Ovary (tissue), 9 donors: ENCODE data around the gene ACSM6. TPM values are rescaled to one million over a fixed set of nuclear protein-coding genes. Genes with fewer than 3 reads are reported as not detected.
"Not testable (repeated sequence)": the region's sequence is repeated elsewhere in the genome, so short reads cannot be mapped to it uniquely, and the experiment has no call there.

ENCODE experiments used
- DNase-seq, 5 donors: peaks; one replicate each; pipeline ENCODE4 v3.0.0-alpha.2; 2019 to 2020
- H3K27ac ChIP-seq, 2 donors: fragments of 200-600 bp; one replicate each; pipeline versions ENCODE4 v1.5.1 to v1.8.0; 2019 to 2022
- H3K27me3 ChIP-seq: fragments of 200-600 bp; one replicate; pipeline ENCODE4 v1.8.0; 2022
- H3K36me3 ChIP-seq: fragments of 200-600 bp; sonication (generic); one replicate; pipeline ENCODE4 v1.5.1; 2019
- H3K4me1 ChIP-seq: one replicate; pipeline ENCODE4 v1.8.1; 2013; ENCODE audit warnings: mild to moderate bottlenecking, moderate library complexity; ENCODE audit not compliant: insufficient read depth
- H3K4me3 ChIP-seq: fragments of 200-600 bp; sonication (generic); one replicate; pipeline ENCODE4 v1.5.1; 2017
- H3K9me3 ChIP-seq, 2 donors: fragments of 200-600 bp in 1 of 2; sonication (generic) in 1 of 2; one replicate each; pipeline versions ENCODE4 v1.5.1 to v1.8.1; 2013 to 2019; ENCODE audit warnings: mild to moderate bottlenecking in 1 of 2, moderate library complexity in 1 of 2
- EP300 ChIP-seq: sonication (generic); formaldehyde crosslinking; IDR thresholded peaks from one replicate; pipeline ENCODE4 v1.6.1; 2017; ENCODE audit warnings: antibody characterized with exemption
- POLR2A ChIP-seq: fragments of 450-650 bp; IDR thresholded peaks from one replicate; pipeline ENCODE4 v1.6.1; 2017; ENCODE audit warnings: antibody characterized with exemption, mild to moderate bottlenecking, moderate library complexity
- WGBS, 3 donors: extraction: QIAGEN DNeasy Blood & Tissue Kit in 1 of 3; methylation state at CpG; one replicate each; pipeline versions ENCODE4 v1.1.5 to v1.1.7; 2013 to 2017; 5-methylcytosine and 5-hydroxymethylcytosine counted together
- intact Hi-C, 4 donors: fragments of 100-400 bp; cut with DNase I; formaldehyde crosslinking; loops; one replicate each; pipeline versions ENCODE4 v1.11.0 to v1.15.1; 2022 to 2023
- polyA plus RNA-seq, 2 donors: library from polyadenylated mRNA; stranded (reverse); fragments of 200-250 nt in 1 of 2; fragments of 350-450 nt in 1 of 2; fragmentation: Illumina TruSeq in 1 of 2; extraction: RNeasy Lipid Tissue Mini Kit (QIAGEN cat#74804) in 1 of 2; gene quantifications; one replicate each; pipeline ENCODE4 v1.2.3, GENCODE V29; 2013 to 2014
- total RNA-seq, 7 donors: library from RNA; depleted of rRNA in 2 of 7; stranded (reverse); fragments of >200 nt in 2 of 7; fragmentation: NEBNext Ultra II Directional in 3 of 7; extraction: Animal tissue kit (Norgen Biotek cat#: 25700) in 3 of 7; gene quantifications; one replicate each; pipeline versions ENCODE4 v1.1.0 to v1.2.4, GENCODE V29; 2016 to 2023
- TF ChIP-seq, protein P1 (sequence below), 3 donors: fragments of 450-650 bp in 2 of 3; fragments of 200-600 bp in 1 of 3; IDR thresholded peaks; one replicate each; pipeline versions ENCODE4 v1.5.1 to v1.8.0; 2016 to 2022; ENCODE audit warnings: antibody characterized with exemption in 3 of 3, mild to moderate bottlenecking in 1 of 3
- donor health status: DM: no; HTN: no; CAD: no; lungs with moderate emphysema.
- donor health status: DM: no; HTN: no; CAD: no.
- donor health status: Bipolar disorder and iron deficiency.
- donor health status: DM: yes; HTN: yes; CAD: no.
- donor health status: DM: no; HTN: no; CAD: no.
- donor health status: DM: yes; HTN: yes; CAD: no.

ACSM6 gene
- total and polyA plus RNA-seq, 9 donors: 0.13 TPM; not detected in 8

- 89 to 93% (median 91%) methylated on average over 3 of the region's 3 CpGs for WGBS, 3 donors
- Histone ChIP-seq H3K4me1 (no peaks in the 10 kb centered on the region), H3K36me3 (no peaks in the 10 kb centered on the region), H3K4me3 (no peak overlapping the region), H3K27me3 (no peaks in the 10 kb centered on the region), H3K9me3 (no peaks in the 10 kb centered on the region), H3K27ac (no peak overlapping the region)
- intact Hi-C loops: no loop called here
- no peak for DNase-seq
- TF ChIP-seq, protein P1, sequence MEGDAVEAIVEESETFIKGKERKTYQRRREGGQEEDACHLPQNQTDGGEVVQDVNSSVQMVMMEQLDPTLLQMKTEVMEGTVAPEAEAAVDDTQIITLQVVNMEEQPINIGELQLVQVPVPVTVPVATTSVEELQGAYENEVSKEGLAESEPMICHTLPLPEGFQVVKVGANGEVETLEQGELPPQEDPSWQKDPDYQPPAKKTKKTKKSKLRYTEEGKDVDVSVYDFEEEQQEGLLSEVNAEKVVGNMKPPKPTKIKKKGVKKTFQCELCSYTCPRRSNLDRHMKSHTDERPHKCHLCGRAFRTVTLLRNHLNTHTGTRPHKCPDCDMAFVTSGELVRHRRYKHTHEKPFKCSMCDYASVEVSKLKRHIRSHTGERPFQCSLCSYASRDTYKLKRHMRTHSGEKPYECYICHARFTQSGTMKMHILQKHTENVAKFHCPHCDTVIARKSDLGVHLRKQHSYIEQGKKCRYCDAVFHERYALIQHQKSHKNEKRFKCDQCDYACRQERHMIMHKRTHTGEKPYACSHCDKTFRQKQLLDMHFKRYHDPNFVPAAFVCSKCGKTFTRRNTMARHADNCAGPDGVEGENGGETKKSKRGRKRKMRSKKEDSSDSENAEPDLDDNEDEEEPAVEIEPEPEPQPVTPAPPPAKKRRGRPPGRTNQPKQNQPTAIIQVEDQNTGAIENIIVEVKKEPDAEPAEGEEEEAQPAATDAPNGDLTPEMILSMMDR (IDR thresholded peaks at IDR 0.05): no peak
Observed at GRCh38 chr10:95235676-95236067, 41.6 kb downstream of the ACSM6 start.

DNA sequence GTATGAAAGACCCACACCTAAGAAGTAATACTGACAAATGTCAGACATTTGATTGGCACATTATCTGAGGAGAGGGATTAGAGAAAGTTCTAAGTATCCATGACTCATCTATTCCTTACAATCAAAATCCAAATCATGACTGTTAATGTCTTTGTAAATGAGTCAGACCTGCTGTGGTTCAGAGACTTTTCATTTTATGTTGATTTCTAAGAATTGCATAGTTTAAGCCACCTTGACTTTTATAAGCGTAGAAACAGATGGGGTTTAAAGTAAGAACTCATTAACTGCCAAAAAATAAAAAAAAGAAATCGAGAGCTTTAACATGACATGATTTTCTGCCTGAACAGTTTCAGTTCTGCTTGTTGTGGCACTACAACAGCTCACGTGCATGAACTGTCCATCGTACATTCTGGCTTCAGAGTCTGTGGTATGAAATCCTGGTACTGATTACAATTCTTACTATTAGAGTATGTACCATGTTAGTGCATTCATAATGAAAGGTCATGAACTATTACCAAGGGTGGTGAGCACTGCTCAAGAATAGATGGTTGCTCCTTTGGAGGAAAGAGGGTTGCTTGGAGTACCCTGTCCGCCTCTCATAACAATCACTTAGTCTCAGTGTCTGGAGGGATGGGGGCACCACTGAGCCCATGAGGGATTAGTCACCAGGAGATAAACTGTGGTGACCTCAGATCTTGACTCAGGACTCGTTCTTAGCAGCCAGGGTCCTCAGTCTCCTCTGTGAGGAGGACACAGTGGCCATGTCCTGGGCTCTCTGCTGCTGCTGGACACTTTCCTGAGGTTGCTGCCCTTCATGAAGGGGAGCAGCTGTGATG, 42.2 kb downstream of the ACSM6 start:
- no peak for DNase-seq
- WGBS, 3 donors: 65 to 82% (median 70%) methylated on average over 6 of the region's 6 CpGs
- Histone ChIP-seq H3K36me3 (no peaks in the 10 kb centered on the region), H3K4me1 (no peaks in the 10 kb centered on the region), H3K4me3 (no peak overlapping the region), H3K27me3 (no peaks in the 10 kb centered on the region), H3K9me3 (no peaks in the 10 kb centered on the region), H3K27ac (no peak overlapping the region)
- intact Hi-C loops: no loop called here
- TF ChIP-seq POLR2A: no peak
- TF ChIP-seq, protein P1 (IDR thresholded peaks at IDR 0.05): no peak
- no peak for TF ChIP-seq EP300

GRCh38 chr10:95237376-95238170, 43.5 kb downstream of the ACSM6 start:
- H3K36me3 ChIP-seq: no peaks in the 10 kb centered on the region
- WGBS, 3 donors: 72 to 85% (median 84%) methylated on average over 12 of the region's 12 CpGs

GRCh38 chr10:95240096-95240495, 46.1 kb downstream of the ACSM6 start:
- 83 to 93% (median 86%) methylated on average over 3 of the region's 3 CpGs for WGBS, 3 donors
- intact Hi-C loops: loop anchor here in 1 of 4 donors (5.0 kb wide), 1 partner anchor 87 kb away; no protein-coding TSS in a partner anchor
- H3K4me3 ChIP-seq, H3K36me3 ChIP-seq, H3K9me3 ChIP-seq, H3K27me3 ChIP-seq, H3K27ac ChIP-seq, DNase-seq, H3K4me1 ChIP-seq: not testable (repeated sequence)

More at GRCh38 chr10:95237376-95238170, 43.5 kb downstream of the ACSM6 start:
- no peak overlapping the region for H3K4me3 ChIP-seq
- no peaks in the 10 kb centered on the region for H3K4me1 ChIP-seq
- no peaks in the 10 kb centered on the region for H3K9me3 ChIP-seq
- intact Hi-C loops: no loop called here
- H3K27me3 ChIP-seq: no peaks in the 10 kb centered on the region
- no peak for TF ChIP-seq POLR2A
- TF ChIP-seq, protein P1 (IDR thresholded peaks at IDR 0.05): no peak
- no peak for TF ChIP-seq EP300
- DNase-seq: no peak
- H3K27ac ChIP-seq: no peak overlapping the region
